HCT116 (cell line): ENCODE results near the gene UGDH. TPM values are rescaled to one million over a fixed set of nuclear protein-coding genes. Genes with fewer than 3 reads are reported as not detected.

Experiments used
- ATAC-seq: fragments of 200-7000 bp; cut with Tn5 transposase; 2 replicates; pipeline ENCODE4 v1.9.1; 2020; ENCODE audit warnings: mild to moderate bottlenecking, moderate library complexity
- BruUV-seq: library from RNA; stranded (reverse); fragments of 400-500 nt; replicated peaks from 2 replicates; lab custom pipeline; 2021; lab: Mats Ljungman, UMichigan
- CTCF ChIA-PET: fragments of 300-600 bp; sonication (Branson Sonifier 250); formaldehyde crosslinking; loops from one replicate; lab custom pipeline; 2021; ENCODE audit warnings: antibody characterized with exemption; lab: Charles Lee
- POLR2A ChIA-PET: fragments of 300-600, 350-600 bp; sonication (Branson Sonifier 250); formaldehyde crosslinking; loops from one replicate; lab custom pipeline; 2021; ENCODE audit warnings: antibody characterized with exemption; lab: Charles Lee
- RAD21 ChIA-PET, 2 experiments: fragments of 300-600 bp; sonication (Branson Sonifier 250); formaldehyde crosslinking; loops; one replicate each; lab custom pipeline; 2023; ENCODE audit warnings: low total read pairs in 2 of 2; ENCODE audit not compliant: uncharacterized antibody in 2 of 2, unreplicated experiment in 2 of 2, low non-redundant PET in 1 of 2; lab: Charles Lee
- DNase-seq: peaks from one replicate; pipeline ENCODE4 v3.0.0-alpha.2; 2010; ENCODE audit warnings: low read depth, low spot score
- H2AFZ ChIP-seq: fragments of 200-600 bp; shearing (Covaris generic), sonication (generic); 2 replicates; pipeline ENCODE4 v1.6.1; 2017; ENCODE audit warnings: low read depth, mixed run types, mixed read lengths, antibody characterized with exemption, low read length; ENCODE audit not compliant: poor library complexity, severe bottlenecking
- H3K27ac ChIP-seq: 2 replicates; pipeline ENCODE4 v1.5.1; 2012; ENCODE audit warnings: low read depth, low read length
- H3K27me3 ChIP-seq: fragments of 200-600 bp; sonication (generic); 2 replicates; pipeline ENCODE4 v1.6.1; 2016; ENCODE audit warnings: mixed run types, low read length, mixed read lengths; ENCODE audit not compliant: insufficient read depth
- H3K36me3 ChIP-seq, 2 experiments: fragments of 200-500 bp in 1 of 2; fragments of 200-600 bp in 1 of 2; sonication (Bioruptor generic) in 1 of 2; sonication (generic) in 1 of 2; 2 replicates each; pipeline versions ENCODE4 v1.5.1 to v1.6.1; 2014 to 2016; ENCODE audit warnings: low read length in 2 of 2, inconsistent platforms in 1 of 2, mixed read lengths in 1 of 2, mixed run types in 1 of 2; ENCODE audit not compliant: insufficient read depth in 2 of 2, control insufficient read depth in 1 of 2
- H3K4me1 ChIP-seq, 2 experiments: fragments of 200-600 bp in 1 of 2; sonication (generic) in 1 of 2; 2 replicates each; pipeline versions ENCODE4 v1.5.1 to v1.6.1; 2012 to 2017; ENCODE audit warnings: low read length in 2 of 2, inconsistent platforms in 1 of 2, mild to moderate bottlenecking in 1 of 2, mixed read lengths in 1 of 2, mixed run types in 1 of 2, moderate library complexity in 1 of 2; ENCODE audit not compliant: insufficient read depth in 2 of 2, control insufficient read depth in 1 of 2
- H3K4me2 ChIP-seq: fragments of 200-600 bp; sonication (generic); 2 replicates; pipeline ENCODE4 v1.6.1; 2017; ENCODE audit warnings: mixed run types, low read length, mixed read lengths
- H3K4me3 ChIP-seq, 2 experiments: fragments of 200-600 bp in 1 of 2; sonication (generic) in 1 of 2; replicated peaks in 1 of 2; 2 replicates each; pipeline ENCODE4 v1.5.1; 2011 to 2016; ENCODE audit warnings: low read length in 2 of 2, control low read depth in 1 of 2, low read depth in 1 of 2, mild to moderate bottlenecking in 1 of 2, mixed read lengths in 1 of 2, mixed run types in 1 of 2
- H3K79me2 ChIP-seq: fragments of 200-600 bp; sonication (generic); 2 replicates; pipeline ENCODE4 v1.6.1; 2017; ENCODE audit warnings: mild to moderate bottlenecking, mixed run types, low read length, moderate library complexity, mixed read lengths; ENCODE audit not compliant: insufficient read depth
- H3K9ac ChIP-seq: fragments of 200-600 bp; sonication (generic); 2 replicates; pipeline ENCODE4 v1.6.1; 2016; ENCODE audit warnings: low read length, mixed read lengths
- H3K9me2 ChIP-seq: fragments of 200-600 bp; sonication (generic), shearing (Covaris generic); 2 replicates; pipeline ENCODE4 v1.6.1; 2017; ENCODE audit warnings: mixed run types, mild to moderate bottlenecking, moderate library complexity; ENCODE audit not compliant: insufficient read depth
- H3K9me3 ChIP-seq, 2 experiments: fragments of 200-500 bp in 1 of 2; fragments of 200-600 bp in 1 of 2; sonication (Bioruptor generic) in 1 of 2; sonication (generic) in 1 of 2; 2 replicates each; pipeline ENCODE4 v1.6.1; 2014 to 2017; ENCODE audit warnings: low read length in 2 of 2, mixed read lengths in 2 of 2, inconsistent platforms in 1 of 2, low read depth in 1 of 2, mild to moderate bottlenecking in 1 of 2, mixed run types in 1 of 2, moderate library complexity in 1 of 2; ENCODE audit not compliant: control insufficient read depth in 1 of 2, insufficient read depth in 1 of 2
- H4K20me1 ChIP-seq: fragments of 200-600 bp; sonication (generic), shearing (Covaris generic); 2 replicates; pipeline ENCODE4 v1.6.1; 2017; ENCODE audit warnings: mixed run types, mild to moderate bottlenecking, moderate library complexity; ENCODE audit not compliant: insufficient read depth
- ATF3 ChIP-seq: IDR thresholded peaks from 2 replicates; pipeline ENCODE4 v1.6.1; 2012
- CBX3 ChIP-seq: IDR thresholded peaks from 2 replicates; pipeline ENCODE4 v1.6.1; 2012; ENCODE audit warnings: low read depth
- CEBPB ChIP-seq: IDR thresholded peaks from 2 replicates; pipeline ENCODE4 v1.6.1; 2012; ENCODE audit warnings: low read depth
- EGR1 ChIP-seq: IDR thresholded peaks from 2 replicates; pipeline ENCODE4 v1.6.1; 2012; ENCODE audit warnings: low read depth
- EZH2phosphoT487 ChIP-seq: fragments of 200-600 bp; IDR thresholded peaks from 2 replicates; pipeline ENCODE4 v1.6.1; 2018; ENCODE audit warnings: antibody characterized with exemption, borderline replicate concordance
- JUND ChIP-seq: IDR thresholded peaks from 2 replicates; pipeline ENCODE4 v1.6.1; 2012
- RAD21 ChIP-seq: IDR thresholded peaks from 2 replicates; pipeline ENCODE4 v1.6.1; 2012; ENCODE audit warnings: low read depth, mild to moderate bottlenecking
- SIN3A ChIP-seq: IDR thresholded peaks from 2 replicates; pipeline ENCODE4 v1.6.1; 2012; ENCODE audit warnings: low read depth
- ZFX ChIP-seq: fragments of 450-650 bp; IDR thresholded peaks from 2 replicates; pipeline ENCODE4 v1.6.1; 2017
- ZNF274 ChIP-seq: fragments of 200-500 bp; sonication (Bioruptor generic); IDR thresholded peaks from 2 replicates; pipeline ENCODE4 v1.6.1; 2014; ENCODE audit warnings: mild to moderate bottlenecking, low read depth, low read length, inconsistent platforms
- intact Hi-C: fragments of 100-400 bp; cut with micrococcal nuclease; formaldehyde crosslinking; loops from 2 replicates; pipeline ENCODE4 v1.10.0; 2022
- total RNA-seq: library from RNA; stranded (reverse); gene quantifications from one replicate; pipeline ENCODE4 v1.2.1, GENCODE V29; 2021; ENCODE audit not compliant: unreplicated experiment

UGDH gene
- total RNA-seq, 1 experiment from 2014 or later = 67.9 TPM

- CTCF ChIA-PET = no interaction called here
- Histone ChIP-seq H3K79me2 (no peaks in the 10 kb centered on the region), H3K9me2 (no peaks in the 10 kb centered on the region), H3K9me3 (no peaks in the 10 kb centered on the region), H3K36me3 (no peaks in the 10 kb centered on the region), H3K4me3 (no peak overlapping the region), H3K9ac (no peak overlapping the region), H3K4me2 (no peak overlapping the region), H3K27me3 (no peaks in the 10 kb centered on the region), H3K27ac (no peak overlapping the region), H3K4me1 (no peaks in the 10 kb centered on the region), H2AFZ (no peak overlapping the region), H4K20me1 (no peaks in the 10 kb centered on the region)
- RAD21 ChIA-PET = no interaction called here
- DNase-seq (no peak), ATAC-seq (no peak)
- no TSS peak for BruUV-seq
- intact Hi-C loops = no loop called here
- POLR2A ChIA-PET = no interaction called here
- no peak for TF ChIP-seq JUND
- no peak for TF ChIP-seq CEBPB
- no peak for TF ChIP-seq RAD21
- TF ChIP-seq EZH2phosphoT487 = no peak
- no peak for TF ChIP-seq EGR1
- TF ChIP-seq ZFX = no peak
- TF ChIP-seq CBX3 = no peak
- no peak for TF ChIP-seq ZNF274
- TF ChIP-seq ATF3 = no peak
- no peak for TF ChIP-seq SIN3A
Measured at GRCh38 chr4:39486221-39486804, 40.9 kb downstream of the UGDH start.

- CTCF ChIA-PET = interaction anchor here (1.3 kb wide), 1 partner anchor 16 kb away, joined by 4 read pairs; no protein-coding TSS in a partner anchor
- Histone ChIP-seq H3K36me3 (no peaks in the 10 kb centered on the region), H3K9ac (no peak overlapping the region), H3K9me3 (no peaks in the 10 kb centered on the region), H3K9me2 (no peaks in the 10 kb centered on the region), H3K4me3 (no peak overlapping the region), H2AFZ (no peak overlapping the region), H4K20me1 (no peaks in the 10 kb centered on the region)
- RAD21 ChIA-PET = no interaction called here
- DNase-seq = no peak
- TF ChIP-seq ZNF274 = no peak
- TF ChIP-seq CBX3 = peak; percentile 71; the same call in 1 of the 2 replicates
- TF ChIP-seq, all 23 proteins: peak for 1
- POLR2A ChIA-PET = no interaction called here
- H3K4me2 ChIP-seq = no peak overlapping the region
- no peaks in the 10 kb centered on the region for H3K79me2 ChIP-seq
- no peaks in the 10 kb centered on the region for H3K27me3 ChIP-seq
- intact Hi-C loops = no loop called here
- H3K4me1 ChIP-seq = no peaks in the 10 kb centered on the region
- H3K27ac ChIP-seq = no peak overlapping the region
- no peak for ATAC-seq
- no TSS peak for BruUV-seq
Measured at GRCh38 chr4:39484582-39485272, 42.5 kb downstream of the UGDH start.
